Left hindlimb (tissue), 1 donor: ENCODE data around the gene CTDP1.

Experiments
- DNase-seq: peaks from one replicate; pipeline ENCODE4 v3.0.0-alpha.2; 2018

The CTDP1 gene

DNA sequence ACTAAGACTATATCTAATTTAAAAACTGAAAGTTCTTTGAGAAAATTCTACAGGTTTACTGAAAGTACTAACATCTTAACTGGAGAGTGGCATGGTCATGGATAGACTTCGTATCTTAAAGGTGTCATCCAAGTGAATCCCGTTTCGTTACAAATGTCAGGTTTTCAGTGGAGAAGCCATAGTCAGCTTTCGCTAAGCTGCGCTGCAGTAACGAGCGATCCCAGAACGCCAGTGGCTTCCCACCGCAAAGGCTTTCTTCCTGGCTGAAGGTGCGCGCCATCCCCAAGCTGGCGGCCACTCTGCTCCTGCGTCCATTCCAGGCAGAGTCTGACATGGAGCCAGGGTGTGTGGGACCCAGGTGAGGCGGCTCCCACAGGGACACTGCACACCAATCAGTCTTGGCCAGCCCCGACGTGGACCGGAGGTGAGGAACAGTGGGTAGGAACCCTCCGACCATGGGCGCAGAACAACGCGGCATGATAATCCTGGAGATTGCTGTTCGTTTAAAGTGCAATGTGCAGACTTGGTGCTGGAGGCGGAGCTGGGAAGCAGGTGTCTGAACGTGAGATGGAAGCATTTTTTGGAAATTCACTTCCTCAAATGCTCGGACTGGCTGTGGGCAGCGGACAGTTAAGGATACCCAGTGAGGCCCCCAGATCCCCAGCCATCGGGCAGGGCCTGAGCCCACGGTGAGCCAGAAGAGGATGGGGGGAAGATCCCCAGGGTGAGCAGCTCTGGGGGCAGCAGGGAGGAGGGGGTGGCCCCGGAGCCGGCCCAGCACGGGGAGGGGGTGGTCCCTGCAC, 90.3 kb downstream of the CTDP1 start:
- DNase-seq, result no peak

- DNase-seq, result peak; percentile 20
Observed at GRCh38 chr18:79770501-79770815, 90.9 kb downstream of the CTDP1 start.

GRCh38 chr18:79770826-79771225, 91.2 kb downstream of the CTDP1 start:
- peak; percentile 18 for DNase-seq

GRCh38 chr18:79771446-79772107, 92.0 kb downstream of the CTDP1 start:
- peak; percentile 21 for DNase-seq

DNA sequence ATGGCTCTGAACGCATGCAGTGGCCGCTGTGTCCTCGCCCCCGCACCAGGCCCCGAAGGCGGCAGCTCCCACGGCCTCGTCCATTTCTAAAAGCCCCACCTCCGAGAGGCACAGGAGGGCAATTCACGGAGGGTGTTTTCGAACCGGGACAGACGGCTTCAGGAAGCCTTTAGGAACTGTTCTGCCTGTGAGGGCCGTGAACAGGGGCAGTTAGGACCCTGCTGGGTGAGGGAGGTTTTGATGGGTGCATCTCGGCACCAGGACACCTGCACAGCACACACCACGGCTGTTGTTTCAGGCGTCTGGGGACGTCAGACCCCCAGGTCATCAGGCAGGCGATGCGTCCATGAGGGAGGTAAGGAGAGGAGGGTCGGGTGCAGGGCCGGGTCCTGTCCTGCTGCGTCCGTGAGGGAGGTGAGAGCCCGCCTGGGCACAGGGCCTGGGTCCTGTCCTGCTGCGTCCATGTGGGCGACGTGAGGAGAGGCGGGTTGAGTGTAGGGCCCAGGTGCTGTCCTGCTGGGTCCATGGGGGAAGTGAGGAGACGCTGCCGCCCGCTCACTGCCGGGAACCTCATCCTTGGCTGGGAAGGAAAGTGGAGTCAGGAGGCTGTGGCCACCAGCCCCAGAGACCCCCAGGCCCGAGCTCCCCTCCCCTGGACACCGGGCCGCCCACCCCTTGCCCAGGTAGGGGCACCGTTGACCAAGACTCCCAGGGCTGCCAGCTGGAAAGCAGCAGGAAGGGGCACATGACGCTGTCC, 92.7 kb downstream of the CTDP1 start:
- DNase-seq, result peak; percentile 16

- DNase-seq, result peak; percentile 11
Observed at GRCh38 chr18:79772865-79773696, 93.5 kb downstream of the CTDP1 start.

- peak; percentile 11 for DNase-seq
Observed at GRCh38 chr18:79774111-79774510, 94.5 kb downstream of the CTDP1 start.

- peak; percentile 8 for DNase-seq
Observed at GRCh38 chr18:79775441-79776221, 96.0 kb downstream of the CTDP1 start.

DNA sequence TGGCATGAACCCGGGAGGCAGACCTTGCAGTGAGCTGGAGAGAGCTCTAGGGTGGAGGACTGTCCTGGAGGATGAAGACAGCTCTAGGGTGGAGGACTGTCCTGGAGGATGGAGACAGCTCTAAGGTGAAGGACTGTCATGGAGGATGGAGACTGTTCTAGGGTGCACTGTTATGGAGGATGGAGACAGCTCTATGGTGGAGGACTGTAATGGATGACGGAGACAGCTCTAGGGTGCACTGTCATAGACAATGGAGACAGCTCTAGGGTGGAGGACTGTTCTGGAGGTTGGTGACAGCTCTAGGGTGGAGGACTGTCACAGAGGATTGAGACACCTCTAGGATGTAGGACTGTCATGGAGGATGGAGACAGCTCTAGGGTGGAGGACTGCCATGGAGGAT, 97.1 kb downstream of the CTDP1 start:
- DNase-seq, result peak; percentile 2

DNA sequence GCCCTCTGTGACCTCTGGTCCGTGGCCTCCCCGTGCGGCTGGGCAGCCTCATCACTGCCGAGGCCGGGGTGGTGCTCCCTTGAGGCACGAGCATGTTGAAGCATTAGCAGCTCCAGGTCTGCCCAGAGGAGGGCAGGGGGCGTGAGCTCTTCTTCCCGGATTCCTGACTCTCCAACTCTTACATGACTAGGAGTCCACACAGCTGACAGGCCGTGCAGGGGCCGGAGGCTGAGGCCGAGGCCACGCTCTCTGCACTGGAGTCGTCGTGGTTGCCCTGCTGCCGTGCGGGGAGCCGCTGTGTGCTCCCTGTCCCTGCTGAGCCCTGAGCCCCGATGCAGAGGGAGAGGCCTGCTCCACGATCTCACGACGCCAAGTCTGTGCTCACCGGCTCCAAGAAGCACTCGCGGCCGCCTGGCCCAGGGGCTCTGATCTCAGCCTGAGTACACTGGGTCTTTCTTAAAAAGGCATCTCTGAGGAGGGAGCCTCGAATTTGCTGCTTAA, 98.7 kb downstream of the CTDP1 start:
- no peak for DNase-seq

- no peak for DNase-seq
Observed at GRCh38 chr18:79779021-79779699, 99.6 kb downstream of the CTDP1 start.

- DNase-seq, result no peak
Observed at GRCh38 chr18:79779700-79780190, 100.1 kb downstream of the CTDP1 start.

DNA sequence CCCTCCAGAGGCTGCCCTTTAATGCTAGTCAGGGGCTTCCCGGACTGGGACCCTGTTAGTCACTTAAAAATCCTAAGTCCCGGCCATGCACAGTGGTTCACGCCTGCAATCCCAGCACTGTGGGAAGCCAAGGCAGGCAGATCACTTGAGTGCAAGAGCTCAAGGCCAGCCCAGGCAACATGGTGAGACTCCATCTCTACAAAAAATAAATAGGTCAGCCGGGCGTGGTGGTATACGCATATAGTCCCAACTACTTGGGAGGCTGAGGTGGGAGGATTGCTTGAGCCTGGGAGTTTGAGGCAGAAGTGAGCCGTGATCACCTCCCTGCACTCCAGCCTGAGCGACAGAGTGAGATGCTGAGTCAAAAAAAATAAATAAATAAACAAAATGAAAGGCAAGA, 100.9 kb downstream of the CTDP1 start:
- no peak for DNase-seq

GRCh38 chr18:79781331-79781941, 101.8 kb downstream of the CTDP1 start:
- no peak for DNase-seq

DNA sequence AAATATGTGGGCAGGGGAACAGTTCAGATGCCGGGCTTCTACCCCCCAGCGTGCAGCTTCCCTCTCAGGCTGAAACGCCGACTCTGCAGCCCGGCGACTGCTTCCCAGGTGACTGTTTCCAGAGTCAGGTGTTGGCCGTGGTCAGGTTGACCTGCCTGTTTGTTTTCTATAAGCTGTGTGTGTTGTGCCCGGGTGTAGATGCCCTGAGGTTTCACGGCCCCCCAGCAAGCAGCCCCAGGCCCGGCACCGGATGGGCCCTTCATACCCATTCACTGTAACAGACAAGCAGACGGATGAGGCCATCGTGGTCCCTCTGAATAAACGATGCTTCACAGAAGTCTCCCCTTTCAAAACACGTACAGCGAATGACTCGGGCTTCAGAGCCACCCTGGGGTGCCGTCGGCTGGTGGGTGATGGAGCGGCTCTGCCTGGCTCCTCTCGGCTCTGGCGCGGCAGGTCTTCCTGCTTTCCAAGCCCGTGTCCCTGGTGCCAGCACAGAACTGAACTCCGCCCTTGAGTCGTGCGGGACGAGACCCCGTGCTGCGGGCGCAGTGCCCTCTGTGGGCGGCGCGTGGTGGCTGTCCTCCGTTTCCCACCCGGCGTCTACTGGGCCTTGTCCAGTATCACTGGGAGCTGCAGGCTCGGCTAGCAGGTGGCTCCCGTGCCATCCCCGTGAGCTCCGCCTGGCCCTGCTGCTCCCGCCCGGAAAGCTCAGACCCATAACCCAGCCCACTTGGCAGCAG, 103.1 kb downstream of the CTDP1 start:
- DNase-seq, result peak; percentile 6

DNA sequence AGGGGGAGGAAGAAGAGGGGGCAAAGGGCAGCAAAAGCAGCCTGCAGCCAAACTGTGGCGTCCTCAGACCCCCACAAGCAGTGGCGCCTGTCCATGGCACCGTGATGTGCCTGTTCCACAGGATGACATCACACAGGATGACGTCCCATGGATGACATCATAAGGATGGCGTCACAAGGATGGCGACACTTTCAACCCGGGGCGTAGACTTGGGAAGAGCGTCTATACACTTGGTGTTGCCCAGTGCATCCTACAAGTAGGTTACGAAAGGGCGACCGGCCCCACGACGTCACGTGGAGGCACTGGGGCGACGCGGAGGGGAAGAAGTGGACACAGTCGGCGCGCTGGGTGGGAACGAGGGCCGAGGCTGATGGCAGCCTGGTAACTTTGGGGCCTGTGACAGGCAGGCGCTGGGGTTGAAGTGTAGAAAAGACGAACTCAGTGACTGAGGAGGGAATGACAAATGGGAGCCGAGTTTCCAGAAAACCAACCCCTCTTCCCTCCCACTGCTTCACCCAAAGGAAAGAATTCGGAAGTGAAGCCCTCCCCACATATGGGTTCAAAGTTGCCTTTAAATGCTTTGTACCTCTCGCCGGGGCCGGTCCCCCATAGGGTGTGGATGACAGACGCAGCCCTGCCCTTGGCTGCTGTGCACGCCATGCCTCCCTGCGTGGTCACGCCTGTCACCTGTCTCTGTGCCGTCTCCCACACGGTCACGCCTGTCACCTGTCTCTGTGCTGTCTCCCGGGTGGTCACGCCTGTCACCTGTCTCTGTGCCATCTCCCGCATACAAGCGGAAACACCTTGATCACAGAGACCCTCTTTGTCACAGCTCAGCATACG, 104.7 kb downstream of the CTDP1 start:
- DNase-seq, result peak; percentile 30

GRCh38 chr18:79784965-79785770, 105.6 kb downstream of the CTDP1 start:
- no peak for DNase-seq

- DNase-seq, result no peak
Observed at GRCh38 chr18:79785831-79786230, 106.2 kb downstream of the CTDP1 start.
